ENCODE data around the gene SGPL1.
A peak's percentile ranks its signal among the peaks of the same experiment; 100 is the strongest.
"Not testable (repeated sequence)": the region's sequence is repeated elsewhere in the genome, so short reads cannot be mapped to it uniquely, and the experiment has no call there.

SGPL1 gene

GRCh38 chr10:70856454-70856853 is 40.7 kb downstream of the SGPL1 start:
- H3K27me3 ChIP-seq (ENCODE audit: insufficient read depth, low read length): no peaks in the 10 kb centered on the region
- peaks cover 8 to 18% of the 10 kb centered on the region in 2 experiments for H3K36me3 ChIP-seq (ENCODE audit: control insufficient read depth in 1 of 2, insufficient read depth in 2 of 2, low read length in 2 of 2)
- WGBS (ENCODE audit: extremely low coverage, insufficient coverage, insufficient read length): no CpG with 5 or more reads among the region's 2 CpGs
- H3K4me1 ChIP-seq (ENCODE audit: control insufficient read depth in 1 of 2, insufficient read depth in 2 of 2, low read length in 2 of 2): peaks cover 11 to 14% of the 10 kb centered on the region in 2 experiments
- no peak overlapping the region for H3K4me2 ChIP-seq (ENCODE audit: low read length)
- H3K9me3 ChIP-seq (ENCODE audit: insufficient read depth, low read depth, low read length): no peaks in the 10 kb centered on the region
- H2AFZ ChIP-seq (ENCODE audit: insufficient read depth, low read length, poor library complexity): no peak overlapping the region
- H3K27ac ChIP-seq (ENCODE audit: low read depth, low read length): no peak overlapping the region
- no peak for DNase-seq
- no peaks in the 10 kb centered on the region for H3K79me2 ChIP-seq (ENCODE audit: control insufficient read depth, insufficient read depth, low read length, poor library complexity)
- no peak overlapping the region for H3K23ac ChIP-seq (ENCODE audit: low read length)
- H2BK12ac ChIP-seq (ENCODE audit: low read length): no peak overlapping the region
- H4K91ac ChIP-seq (ENCODE audit: low read depth, low read length): peak overlapping the region; percentile 5
- no peak overlapping the region for H2BK120ac ChIP-seq (ENCODE audit: insufficient read depth, low read length, poor library complexity)
- H3K79me1 ChIP-seq (ENCODE audit: low read length): peaks cover 11% of the 10 kb centered on the region
- H2AK5ac ChIP-seq (ENCODE audit: low read length): no peak overlapping the region
- H3K18ac ChIP-seq (ENCODE audit: low read length): no peak overlapping the region
- no peak overlapping the region for H3K4me3 ChIP-seq (ENCODE audit: low read depth, low read length)
- no peak overlapping the region for H2BK5ac ChIP-seq (ENCODE audit: low read depth, low read length, poor library complexity)
- H3K14ac ChIP-seq (ENCODE audit: low read length): no peak overlapping the region
- no peak overlapping the region for H3K9ac ChIP-seq (ENCODE audit: low read length)
- H3K4ac ChIP-seq (ENCODE audit: low read depth, low read length): no peak overlapping the region
- no peak overlapping the region for H4K8ac ChIP-seq (ENCODE audit: low read depth, low read length)
- H4K12ac ChIP-seq (ENCODE audit: low read depth, low read length): no peak overlapping the region

- H2BK12ac ChIP-seq (ENCODE audit: low read length): no peak overlapping the region
- no peaks in the 10 kb centered on the region for H3K27me3 ChIP-seq (ENCODE audit: insufficient read depth, low read length)
- no peak overlapping the region for H3K27ac ChIP-seq (ENCODE audit: low read depth, low read length)
- 100% methylated on average over 1 of the region's 5 CpGs for WGBS (ENCODE audit: extremely low coverage, insufficient coverage, insufficient read length)
- H2BK120ac ChIP-seq (ENCODE audit: insufficient read depth, low read length, poor library complexity): no peak overlapping the region
- H3K4me1 ChIP-seq (ENCODE audit: control insufficient read depth in 1 of 2, insufficient read depth in 2 of 2, low read length in 2 of 2): peaks cover 4 to 7% of the 10 kb centered on the region in 2 experiments
- no peak overlapping the region for H4K8ac ChIP-seq (ENCODE audit: low read depth, low read length)
- no peak overlapping the region for H4K12ac ChIP-seq (ENCODE audit: low read depth, low read length)
- no peak for DNase-seq
- no peak overlapping the region for H2AFZ ChIP-seq (ENCODE audit: insufficient read depth, low read length, poor library complexity)
- no peak overlapping the region for H3K23ac ChIP-seq (ENCODE audit: low read length)
- no peak overlapping the region for H3K4ac ChIP-seq (ENCODE audit: low read depth, low read length)
- H3K36me3 ChIP-seq (ENCODE audit: control insufficient read depth in 1 of 2, insufficient read depth in 2 of 2, low read length in 2 of 2): peaks cover 20 to 21% of the 10 kb centered on the region in 2 experiments
- no peaks in the 10 kb centered on the region for H3K79me2 ChIP-seq (ENCODE audit: control insufficient read depth, insufficient read depth, low read length, poor library complexity)
- H3K9ac ChIP-seq (ENCODE audit: low read length): no peak overlapping the region
- H3K9me3 ChIP-seq (ENCODE audit: insufficient read depth, low read depth, low read length): peaks cover 3% of the 10 kb centered on the region
- H3K14ac ChIP-seq (ENCODE audit: low read length): no peak overlapping the region
- H3K79me1 ChIP-seq (ENCODE audit: low read length): peaks cover 6% of the 10 kb centered on the region
- no peak overlapping the region for H3K4me3 ChIP-seq (ENCODE audit: low read depth, low read length)
- no peak overlapping the region for H3K4me2 ChIP-seq (ENCODE audit: low read length)
- no peak overlapping the region for H2AK5ac ChIP-seq (ENCODE audit: low read length)
- no peak overlapping the region for H2BK5ac ChIP-seq (ENCODE audit: low read depth, low read length, poor library complexity)
- H3K18ac ChIP-seq (ENCODE audit: low read length): no peak overlapping the region
- no peak overlapping the region for H4K91ac ChIP-seq (ENCODE audit: low read depth, low read length)
Observed at GRCh38 chr10:70858759-70859158, 43.0 kb downstream of the SGPL1 start.

- no CpG with 5 or more reads among the region's 42 CpGs for WGBS (ENCODE audit: extremely low coverage, insufficient coverage, insufficient read length)
- not testable (repeated sequence) for H3K79me2 ChIP-seq (ENCODE audit: control insufficient read depth, insufficient read depth, low read length, poor library complexity); H3K23ac ChIP-seq (ENCODE audit: low read length); H2AK5ac ChIP-seq (ENCODE audit: low read length); H3K4me2 ChIP-seq (ENCODE audit: low read length); H3K9me3 ChIP-seq (ENCODE audit: insufficient read depth, low read depth, low read length); H2BK120ac ChIP-seq (ENCODE audit: insufficient read depth, low read length, poor library complexity); DNase-seq; H3K4me3 ChIP-seq (ENCODE audit: low read depth, low read length); H4K8ac ChIP-seq (ENCODE audit: low read depth, low read length); H3K18ac ChIP-seq (ENCODE audit: low read length); H2BK12ac ChIP-seq (ENCODE audit: low read length); H3K9ac ChIP-seq (ENCODE audit: low read length); H3K79me1 ChIP-seq (ENCODE audit: low read length); H2AFZ ChIP-seq (ENCODE audit: insufficient read depth, low read length, poor library complexity); H3K27me3 ChIP-seq (ENCODE audit: insufficient read depth, low read length); H3K4ac ChIP-seq (ENCODE audit: low read depth, low read length); H4K12ac ChIP-seq (ENCODE audit: low read depth, low read length); H3K14ac ChIP-seq (ENCODE audit: low read length); H3K4me1 ChIP-seq (ENCODE audit: control insufficient read depth in 1 of 2, insufficient read depth in 2 of 2, low read length in 2 of 2); H3K27ac ChIP-seq (ENCODE audit: low read depth, low read length); H4K91ac ChIP-seq (ENCODE audit: low read depth, low read length); H2BK5ac ChIP-seq (ENCODE audit: low read depth, low read length, poor library complexity)
- H3K36me3 ChIP-seq (ENCODE audit: control insufficient read depth in 1 of 2, insufficient read depth in 2 of 2, low read length in 2 of 2): peaks cover 18 to 19% of the 10 kb centered on the region in 2 experiments
Observed at GRCh38 chr10:70861495-70862197, 45.9 kb downstream of the SGPL1 start.

GRCh38 chr10:70863470-70864160 is 47.9 kb downstream of the SGPL1 start:
- no peak overlapping the region for H3K4me3 ChIP-seq (ENCODE audit: low read depth, low read length)
- H3K14ac ChIP-seq (ENCODE audit: low read length): no peak overlapping the region
- H3K9ac ChIP-seq (ENCODE audit: low read length): no peak overlapping the region
- peaks cover 3% of the 10 kb centered on the region for H3K9me3 ChIP-seq (ENCODE audit: insufficient read depth, low read depth, low read length)
- no peak overlapping the region for H3K27ac ChIP-seq (ENCODE audit: low read depth, low read length)
- no peak overlapping the region for H2BK120ac ChIP-seq (ENCODE audit: insufficient read depth, low read length, poor library complexity)
- H2AFZ ChIP-seq (ENCODE audit: insufficient read depth, low read length, poor library complexity): no peak overlapping the region
- no peak overlapping the region for H3K18ac ChIP-seq (ENCODE audit: low read length)
- peaks cover 14 to 19% of the 10 kb centered on the region in 2 experiments for H3K36me3 ChIP-seq (ENCODE audit: control insufficient read depth in 1 of 2, insufficient read depth in 2 of 2, low read length in 2 of 2)
- H3K4ac ChIP-seq (ENCODE audit: low read depth, low read length): no peak overlapping the region
- no peaks in the 10 kb centered on the region for H3K4me1 ChIP-seq (ENCODE audit: control insufficient read depth in 1 of 2, insufficient read depth in 2 of 2, low read length in 2 of 2)
- H2BK5ac ChIP-seq (ENCODE audit: low read depth, low read length, poor library complexity): no peak overlapping the region
- no peak overlapping the region for H4K12ac ChIP-seq (ENCODE audit: low read depth, low read length)
- no peak overlapping the region for H2BK12ac ChIP-seq (ENCODE audit: low read length)
- H4K91ac ChIP-seq (ENCODE audit: low read depth, low read length): no peak overlapping the region
- H3K79me2 ChIP-seq (ENCODE audit: control insufficient read depth, insufficient read depth, low read length, poor library complexity): no peaks in the 10 kb centered on the region
- no peak overlapping the region for H3K23ac ChIP-seq (ENCODE audit: low read length)
- H2AK5ac ChIP-seq (ENCODE audit: low read length): no peak overlapping the region
- no peak overlapping the region for H3K4me2 ChIP-seq (ENCODE audit: low read length)
- no peak overlapping the region for H4K8ac ChIP-seq (ENCODE audit: low read depth, low read length)
- DNase-seq: no peak
- H3K27me3 ChIP-seq (ENCODE audit: insufficient read depth, low read length): no peaks in the 10 kb centered on the region
- H3K79me1 ChIP-seq (ENCODE audit: low read length): no peaks in the 10 kb centered on the region

Measured in trophoblast cell (in vitro differentiated cells and primary cell).